ENCODE results near the gene ANKIB1.

- TF ChIP-seq, protein P1, sequence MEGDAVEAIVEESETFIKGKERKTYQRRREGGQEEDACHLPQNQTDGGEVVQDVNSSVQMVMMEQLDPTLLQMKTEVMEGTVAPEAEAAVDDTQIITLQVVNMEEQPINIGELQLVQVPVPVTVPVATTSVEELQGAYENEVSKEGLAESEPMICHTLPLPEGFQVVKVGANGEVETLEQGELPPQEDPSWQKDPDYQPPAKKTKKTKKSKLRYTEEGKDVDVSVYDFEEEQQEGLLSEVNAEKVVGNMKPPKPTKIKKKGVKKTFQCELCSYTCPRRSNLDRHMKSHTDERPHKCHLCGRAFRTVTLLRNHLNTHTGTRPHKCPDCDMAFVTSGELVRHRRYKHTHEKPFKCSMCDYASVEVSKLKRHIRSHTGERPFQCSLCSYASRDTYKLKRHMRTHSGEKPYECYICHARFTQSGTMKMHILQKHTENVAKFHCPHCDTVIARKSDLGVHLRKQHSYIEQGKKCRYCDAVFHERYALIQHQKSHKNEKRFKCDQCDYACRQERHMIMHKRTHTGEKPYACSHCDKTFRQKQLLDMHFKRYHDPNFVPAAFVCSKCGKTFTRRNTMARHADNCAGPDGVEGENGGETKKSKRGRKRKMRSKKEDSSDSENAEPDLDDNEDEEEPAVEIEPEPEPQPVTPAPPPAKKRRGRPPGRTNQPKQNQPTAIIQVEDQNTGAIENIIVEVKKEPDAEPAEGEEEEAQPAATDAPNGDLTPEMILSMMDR (conservative IDR thresholded peaks at IDR 0.05; ENCODE audit: low read length) = no peak
- no peak for TF ChIP-seq EZH2phosphoT487 (IDR thresholded peaks at IDR 0.05; ENCODE audit: borderline replicate concordance)
These were observed 167.8 kb downstream of the ANKIB1 start for GRCh38 chr7:92413550-92413949.

Data from Loucy (cell line).